Upper lobe of left lung (tissue), 6 donors: ENCODE results near the gene M1AP. TPM values are rescaled to one million over a fixed set of nuclear protein-coding genes. Genes with fewer than 3 reads are reported as not detected.

Source experiments
- ATAC-seq, 2 donors: fragments of 200-7000 bp; cut with Tn5 transposase; one replicate each; pipeline ENCODE4 v1.9.1; 2022; ENCODE audit warnings: mild to moderate bottlenecking in 2 of 2, moderate library complexity in 2 of 2; ENCODE audit not compliant: low FRiP score in 2 of 2
- DNase-seq, 2 donors: peaks; one replicate each; pipeline ENCODE4 v3.0.0-alpha.2; 2019 to 2020
- H3K27ac ChIP-seq, 4 donors: fragments of 200-600 bp; sonication (generic); one replicate each; pipeline ENCODE4 v1.5.1; 2016 to 2019
- H3K27me3 ChIP-seq, 4 donors: fragments of 200-600 bp; sonication (generic); one replicate each; pipeline ENCODE4 v1.5.1; 2017 to 2019
- H3K36me3 ChIP-seq, 4 donors: fragments of 200-600 bp; sonication (generic); one replicate each; pipeline ENCODE4 v1.5.1; 2016 to 2019
- H3K4me1 ChIP-seq, 4 donors: fragments of 200-600 bp; sonication (generic); one replicate each; pipeline ENCODE4 v1.5.1; 2018 to 2019
- H3K4me3 ChIP-seq, 4 donors: fragments of 200-600 bp; sonication (generic); one replicate each; pipeline ENCODE4 v1.5.1; 2017 to 2019; ENCODE audit warnings: mild to moderate bottlenecking in 2 of 4, moderate library complexity in 1 of 4
- H3K9me3 ChIP-seq, 4 donors: fragments of 200-600 bp; sonication (generic); one replicate each; pipeline ENCODE4 v1.5.1; 2018 to 2019
- EP300 ChIP-seq, 4 donors: sonication (generic); formaldehyde crosslinking; IDR thresholded peaks; one replicate each; pipeline ENCODE4 v1.5.1; 2017; ENCODE audit warnings: antibody characterized with exemption in 4 of 4, control low read depth in 2 of 4
- POLR2A ChIP-seq, 4 donors: fragments of 450-650 bp; IDR thresholded peaks; one replicate each; pipeline ENCODE4 v1.5.1; 2016 to 2017; ENCODE audit warnings: antibody characterized with exemption in 4 of 4, mild to moderate bottlenecking in 2 of 4
- POLR2AphosphoS5 ChIP-seq, 2 donors: sonication (generic); formaldehyde crosslinking; IDR thresholded peaks; one replicate each; pipeline ENCODE4 v1.5.1; 2017; ENCODE audit warnings: antibody characterized with exemption in 2 of 2
- WGBS, 2 donors: methylation state at CpG; one replicate each; pipeline ENCODE4 v1.1.5; 2017 to 2018; 5-methylcytosine and 5-hydroxymethylcytosine counted together
- total RNA-seq, 6 donors: library from RNA; depleted of rRNA in 4 of 6; stranded (reverse); fragments of >200 nt in 4 of 6; gene quantifications; one replicate each; pipeline versions ENCODE4 v1.1.0 to v1.2.1, GENCODE V29; 2016 to 2021
- TF ChIP-seq, protein P1 (sequence below), 6 experiments: fragments of 450-650 bp in 4 of 6; fragments of 200-600 bp in 2 of 6; sonication (generic) in 2 of 6; IDR thresholded peaks; one replicate each; pipeline ENCODE4 v1.5.1; 2016 to 2019; ENCODE audit warnings: antibody characterized with exemption in 6 of 6
- donor health status: DM: no; HTN: no; CAD: no; lungs with moderate emphysema.
- donor health status: DM: no; HTN: yes; CAD: no; lungs with severe emphysema.

The M1AP gene
- total RNA-seq, 6 donors from 2014 or later, result 0.91 to 6.3 (median 2.2) TPM; not detected in 2

DNA sequence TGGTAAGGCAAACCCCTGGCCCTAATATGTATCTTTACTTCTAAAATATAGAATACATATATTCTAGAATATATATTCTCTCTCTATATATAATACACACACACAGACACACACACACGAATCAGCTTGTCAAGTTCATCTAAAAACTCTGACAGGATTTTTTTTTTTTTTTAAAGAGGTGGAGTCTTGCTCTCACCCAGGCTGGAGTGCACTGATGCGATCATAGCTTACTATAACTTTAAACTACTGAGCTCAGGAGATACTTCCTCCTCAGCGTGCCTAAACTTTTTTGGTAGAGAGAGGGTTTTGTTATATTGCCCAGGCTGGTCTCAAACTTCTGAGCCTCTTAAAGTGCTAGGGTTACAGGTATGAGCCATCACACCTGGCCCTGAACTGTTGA lies 48.5 kb downstream of the M1AP start:
- 50 to 58% methylated on average over 3 of the region's 3 CpGs for WGBS, 2 donors

GRCh38 chr2:74597410-74597809 lies 50.7 kb downstream of the M1AP start:
- Histone ChIP-seq H3K27me3 (no peaks in the 10 kb centered on the region), H3K4me3 (no peak overlapping the region), H3K36me3 (no peaks in the 10 kb centered on the region), H3K27ac (no peak overlapping the region), H3K9me3 (no peaks in the 10 kb centered on the region), H3K4me1 (no peaks in the 10 kb centered on the region)
- 64 to 75% methylated on average over 1 of the region's 1 CpG for WGBS, 2 donors
- TF ChIP-seq, protein P1, sequence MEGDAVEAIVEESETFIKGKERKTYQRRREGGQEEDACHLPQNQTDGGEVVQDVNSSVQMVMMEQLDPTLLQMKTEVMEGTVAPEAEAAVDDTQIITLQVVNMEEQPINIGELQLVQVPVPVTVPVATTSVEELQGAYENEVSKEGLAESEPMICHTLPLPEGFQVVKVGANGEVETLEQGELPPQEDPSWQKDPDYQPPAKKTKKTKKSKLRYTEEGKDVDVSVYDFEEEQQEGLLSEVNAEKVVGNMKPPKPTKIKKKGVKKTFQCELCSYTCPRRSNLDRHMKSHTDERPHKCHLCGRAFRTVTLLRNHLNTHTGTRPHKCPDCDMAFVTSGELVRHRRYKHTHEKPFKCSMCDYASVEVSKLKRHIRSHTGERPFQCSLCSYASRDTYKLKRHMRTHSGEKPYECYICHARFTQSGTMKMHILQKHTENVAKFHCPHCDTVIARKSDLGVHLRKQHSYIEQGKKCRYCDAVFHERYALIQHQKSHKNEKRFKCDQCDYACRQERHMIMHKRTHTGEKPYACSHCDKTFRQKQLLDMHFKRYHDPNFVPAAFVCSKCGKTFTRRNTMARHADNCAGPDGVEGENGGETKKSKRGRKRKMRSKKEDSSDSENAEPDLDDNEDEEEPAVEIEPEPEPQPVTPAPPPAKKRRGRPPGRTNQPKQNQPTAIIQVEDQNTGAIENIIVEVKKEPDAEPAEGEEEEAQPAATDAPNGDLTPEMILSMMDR (IDR thresholded peaks at IDR 0.05), result no peak
- TF ChIP-seq POLR2A (IDR thresholded peaks at IDR 0.05) (no peak), EP300 (IDR thresholded peaks at IDR 0.05) (no peak), POLR2AphosphoS5 (IDR thresholded peaks at IDR 0.05) (no peak)
- ATAC-seq, result no peak
- no peak for DNase-seq

More for the DNA sequence above, 48.5 kb downstream of the M1AP start:
- Histone ChIP-seq H3K27ac (no peak overlapping the region), H3K4me1 (no peaks in the 10 kb centered on the region), H3K27me3 (no peaks in the 10 kb centered on the region), H3K4me3 (no peak overlapping the region), H3K9me3 (no peaks in the 10 kb centered on the region), H3K36me3 (no peaks in the 10 kb centered on the region)
- no peak for DNase-seq
- no peak for TF ChIP-seq POLR2AphosphoS5 (IDR thresholded peaks at IDR 0.05)
- TF ChIP-seq EP300 (IDR thresholded peaks at IDR 0.05), result no peak
- TF ChIP-seq, protein P1 (IDR thresholded peaks at IDR 0.05), result no peak
- no peak for TF ChIP-seq POLR2A (IDR thresholded peaks at IDR 0.05)
- ATAC-seq, result no peak

- H3K36me3 ChIP-seq, result no peaks in the 10 kb centered on the region
- WGBS, 2 donors, result 45 to 51% methylated on average over 1 of the region's 1 CpG
- TF ChIP-seq, protein P1 (IDR thresholded peaks at IDR 0.05), result no peak
- TF ChIP-seq EP300 (IDR thresholded peaks at IDR 0.05) (no peak), POLR2A (IDR thresholded peaks at IDR 0.05) (no peak), POLR2AphosphoS5 (IDR thresholded peaks at IDR 0.05) (no peak)
- H3K4me1 ChIP-seq, result no peaks in the 10 kb centered on the region
- no peaks in the 10 kb centered on the region for H3K27me3 ChIP-seq
- H3K27ac ChIP-seq, result no peak overlapping the region
- no peak overlapping the region for H3K4me3 ChIP-seq
- ATAC-seq, result no peak
- no peak for DNase-seq
- no peaks in the 10 kb centered on the region for H3K9me3 ChIP-seq
Measured at GRCh38 chr2:74596584-74596983, 51.5 kb downstream of the M1AP start.

DNA sequence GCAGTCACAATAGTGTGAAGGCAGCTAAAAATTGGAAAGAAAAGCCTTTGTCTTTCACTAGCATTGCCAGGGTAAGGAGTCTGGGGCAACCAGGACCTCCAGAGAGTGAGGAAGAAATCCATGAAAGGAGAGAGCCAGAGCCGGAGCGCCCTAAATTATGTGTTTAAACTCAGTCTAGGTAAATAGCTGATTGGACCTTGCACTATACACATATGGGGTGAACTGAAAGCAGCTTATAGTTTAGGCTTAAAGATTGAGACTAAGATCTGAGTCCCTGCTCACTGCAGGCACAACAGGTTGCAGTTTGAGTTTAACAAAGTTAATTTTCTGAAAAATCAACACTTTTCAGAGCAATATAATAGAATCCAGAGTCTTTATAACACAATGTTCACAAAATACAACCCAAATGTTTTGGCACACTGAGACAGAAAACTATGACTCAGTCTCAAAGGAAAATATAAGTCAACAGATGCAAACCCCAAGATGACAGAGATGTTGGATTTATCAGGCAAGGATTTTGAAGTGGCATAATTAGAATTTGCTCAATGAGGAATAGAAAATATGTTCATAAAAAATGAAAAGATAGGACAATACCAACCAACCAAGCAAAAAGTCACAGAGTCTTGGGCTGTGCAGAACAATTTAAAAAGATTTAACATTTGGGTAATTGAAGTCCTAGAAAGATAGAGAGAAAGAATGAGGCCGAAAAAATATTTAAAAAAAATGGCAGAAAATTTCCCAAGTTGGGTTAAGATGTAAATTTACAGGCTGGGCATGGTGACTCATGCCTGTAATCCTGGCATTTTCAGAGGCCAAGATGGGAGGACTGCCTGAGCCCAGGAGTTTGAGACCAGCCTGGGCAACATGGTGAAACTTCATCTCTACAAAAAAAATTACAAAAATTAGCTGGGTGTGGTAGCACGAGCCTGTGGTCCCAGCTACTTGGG lies 54.0 kb downstream of the M1AP start:
- Histone ChIP-seq H3K36me3 (no peaks in the 10 kb centered on the region), H3K4me3 (no peak overlapping the region), H3K27ac (no peak overlapping the region), H3K4me1 (no peaks in the 10 kb centered on the region), H3K27me3 (no peaks in the 10 kb centered on the region), H3K9me3 (no peaks in the 10 kb centered on the region)
- DNase-seq, result no peak
- ATAC-seq, result no peak
- no peak for TF ChIP-seq POLR2AphosphoS5 (IDR thresholded peaks at IDR 0.05)
- TF ChIP-seq, protein P1 (IDR thresholded peaks at IDR 0.05), result no peak
- TF ChIP-seq EP300 (IDR thresholded peaks at IDR 0.05), result no peak
- TF ChIP-seq POLR2A (IDR thresholded peaks at IDR 0.05), result no peak
- WGBS, 2 donors, result 75 to 82% methylated on average over 4 of the region's 4 CpGs
